ENCODE data around the gene AOX1. TPM values are rescaled to one million over a fixed set of nuclear protein-coding genes. Genes with fewer than 3 reads are reported as not detected.

AOX1 gene
- total and polyA plus RNA-seq, 4 experiments from 2014 or later: not detected

DNA sequence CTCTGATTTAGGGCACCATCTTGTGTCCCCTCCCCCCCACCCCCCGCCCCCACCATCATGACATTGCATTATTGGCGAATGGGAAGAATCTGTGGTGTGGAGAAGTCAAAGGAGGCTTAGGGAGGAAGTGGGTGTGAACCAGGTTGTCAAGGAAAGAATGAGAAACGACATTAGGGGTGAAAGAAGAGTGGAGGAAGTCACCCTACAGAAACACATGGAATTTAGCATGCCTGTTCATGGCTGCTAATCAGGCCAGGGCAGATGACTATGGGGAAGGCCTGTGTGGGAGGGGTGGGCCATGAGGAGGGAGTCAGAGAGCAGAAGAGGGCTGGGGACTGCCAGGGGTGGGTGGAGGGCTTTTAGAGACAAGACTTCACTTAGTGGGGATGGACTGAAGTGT lies 81.6 kb downstream of the AOX1 start:
- Histone ChIP-seq H3K27me3 (ENCODE audit: insufficient read depth, low read length) (no peaks in the 10 kb centered on the region), H3K4me3 (ENCODE audit: low read length in 2 of 2) (no peak overlapping the region), H3K27ac (ENCODE audit: low read depth, low read length) (no peak overlapping the region), H3K9me3 (ENCODE audit: control insufficient read depth in 1 of 2, low read length in 2 of 2) (no peaks in the 10 kb centered on the region), H3K4me1 (ENCODE audit: insufficient read depth, low read length) (no peaks in the 10 kb centered on the region), H3K36me3 (ENCODE audit: insufficient read depth, low read length) (no peaks in the 10 kb centered on the region)
- Mint-ChIP-seq H3K27ac (no peak overlapping the region), H3K9me3 (no peaks in the 10 kb centered on the region), H3K4me3 (no peak overlapping the region), H3K27me3 (peaks cover 5 to 9% of the 10 kb centered on the region in 2 donors), H3K4me1 (no peaks in the 10 kb centered on the region), H3K36me3 (no peaks in the 10 kb centered on the region)
- ChIA-PET POLR2A (ENCODE audit: partially characterized antibody) (no interaction called here), CTCF (ENCODE audit: partially characterized antibody) (no interaction called here)
- intact Hi-C loops (cut with micrococcal nuclease): no loop called here
- no peak for DNase-seq

DNA sequence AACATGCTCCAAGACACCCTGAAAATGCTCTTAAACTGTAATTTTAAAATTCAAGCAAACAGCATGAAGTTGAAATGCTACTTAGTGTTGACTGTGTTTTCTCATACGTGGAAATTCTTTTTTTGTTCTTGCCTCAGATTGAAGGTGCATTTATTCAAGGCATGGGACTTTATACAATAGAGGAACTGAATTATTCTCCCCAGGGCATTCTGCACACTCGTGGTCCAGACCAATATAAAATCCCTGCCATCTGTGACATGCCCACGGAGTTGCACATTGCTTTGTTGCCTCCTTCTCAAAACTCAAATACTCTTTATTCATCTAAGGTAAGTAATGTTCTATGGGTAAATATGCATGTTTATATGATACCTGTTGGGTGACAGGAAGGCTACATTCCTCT lies 82.7 kb downstream of the AOX1 start:
- Histone ChIP-seq H3K9me3 (ENCODE audit: control insufficient read depth in 1 of 2, low read length in 2 of 2) (no peaks in the 10 kb centered on the region), H3K4me3 (ENCODE audit: low read length in 2 of 2) (no peak overlapping the region), H3K36me3 (ENCODE audit: insufficient read depth, low read length) (no peaks in the 10 kb centered on the region), H3K27ac (ENCODE audit: low read depth, low read length) (no peak overlapping the region), H3K27me3 (ENCODE audit: insufficient read depth, low read length) (no peaks in the 10 kb centered on the region), H3K4me1 (ENCODE audit: insufficient read depth, low read length) (no peaks in the 10 kb centered on the region)
- H3K27me3 Mint-ChIP-seq: peaks cover 6 to 8% of the 10 kb centered on the region in 2 donors
- ChIA-PET POLR2A (ENCODE audit: partially characterized antibody) (no interaction called here), CTCF (ENCODE audit: partially characterized antibody) (no interaction called here)
- no peak overlapping the region for H3K27ac Mint-ChIP-seq
- no peaks in the 10 kb centered on the region for H3K36me3 Mint-ChIP-seq
- intact Hi-C loops (cut with micrococcal nuclease): no loop called here
- H3K4me3 Mint-ChIP-seq: no peak overlapping the region
- H3K9me3 Mint-ChIP-seq: no peaks in the 10 kb centered on the region
- DNase-seq: no peak
- peaks cover 2 to 5% (median 4%) of the 10 kb centered on the region in 4 donors for H3K4me1 Mint-ChIP-seq

DNA sequence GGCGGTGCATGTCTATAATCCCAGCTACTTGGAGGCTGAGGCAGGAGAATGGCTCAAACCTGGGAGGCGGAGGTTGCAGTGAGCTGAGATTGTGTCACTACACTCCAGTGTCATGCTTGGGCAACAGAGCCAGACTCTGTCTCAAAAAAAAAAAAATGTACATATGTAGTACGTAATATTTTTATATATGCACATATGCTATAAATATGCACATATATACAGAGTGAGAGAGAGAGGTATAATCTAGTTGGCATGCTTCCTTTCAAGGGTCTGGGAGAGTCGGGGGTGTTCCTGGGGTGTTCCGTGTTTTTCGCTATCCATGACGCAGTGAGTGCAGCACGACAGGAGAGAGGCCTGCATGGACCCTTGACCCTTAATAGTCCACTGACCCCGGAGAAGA lies 83.5 kb downstream of the AOX1 start:
- POLR2A ChIA-PET (ENCODE audit: partially characterized antibody): no interaction called here
- CTCF ChIA-PET (ENCODE audit: partially characterized antibody): no interaction called here
- intact Hi-C loops (cut with micrococcal nuclease): no loop called here
- Histone ChIP-seq H3K9me3 (ENCODE audit: control insufficient read depth in 1 of 2, low read length in 2 of 2) (no peaks in the 10 kb centered on the region), H3K27ac (ENCODE audit: low read depth, low read length) (no peak overlapping the region), H3K36me3 (ENCODE audit: insufficient read depth, low read length) (no peaks in the 10 kb centered on the region), H3K4me3 (ENCODE audit: low read length in 2 of 2) (no peak overlapping the region), H3K4me1 (ENCODE audit: insufficient read depth, low read length) (no peaks in the 10 kb centered on the region), H3K27me3 (ENCODE audit: insufficient read depth, low read length) (no peaks in the 10 kb centered on the region)
- H3K27me3 Mint-ChIP-seq: peaks cover 8% of the 10 kb centered on the region in 2 donors
- no peaks in the 10 kb centered on the region for H3K9me3 Mint-ChIP-seq
- H3K36me3 Mint-ChIP-seq: no peaks in the 10 kb centered on the region
- H3K4me3 Mint-ChIP-seq: no peak overlapping the region
- no peak for DNase-seq
- H3K4me1 Mint-ChIP-seq: peaks cover 3 to 8% (median 4%) of the 10 kb centered on the region in 4 donors
- no peak overlapping the region for H3K27ac Mint-ChIP-seq

DNA sequence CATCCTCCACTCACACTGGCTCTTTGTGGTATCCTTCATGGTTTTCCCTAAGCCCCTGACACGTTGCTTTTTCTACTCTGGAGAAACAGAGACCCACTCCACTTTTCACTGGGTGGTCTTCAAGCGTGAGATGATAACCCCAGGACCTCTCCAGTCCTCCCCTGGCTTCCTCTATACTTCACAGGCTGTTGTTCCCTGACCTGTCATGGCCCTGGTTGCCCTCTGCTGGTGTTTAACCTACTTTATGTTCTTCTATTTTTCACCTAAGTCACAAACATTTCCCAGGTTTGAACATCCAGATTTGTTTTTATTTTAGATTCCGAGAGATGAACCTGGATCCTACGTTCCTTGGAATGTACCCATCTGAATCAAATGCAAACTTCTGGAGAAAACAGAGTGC lies 84.5 kb downstream of the AOX1 start:
- Histone ChIP-seq H3K4me1 (ENCODE audit: insufficient read depth, low read length) (no peaks in the 10 kb centered on the region), H3K9me3 (ENCODE audit: control insufficient read depth in 1 of 2, low read length in 2 of 2) (no peaks in the 10 kb centered on the region), H3K27me3 (ENCODE audit: insufficient read depth, low read length) (no peaks in the 10 kb centered on the region), H3K27ac (ENCODE audit: low read depth, low read length) (no peak overlapping the region), H3K4me3 (ENCODE audit: low read length in 2 of 2) (no peak overlapping the region), H3K36me3 (ENCODE audit: insufficient read depth, low read length) (no peaks in the 10 kb centered on the region)
- Mint-ChIP-seq H3K9me3 (no peaks in the 10 kb centered on the region), H3K36me3 (no peaks in the 10 kb centered on the region), H3K4me1 (peaks cover 3 to 8% (median 4%) of the 10 kb centered on the region in 4 donors), H3K27ac (peak overlapping the region in 1 of 7 donors; percentile 17), H3K4me3 (no peak overlapping the region), H3K27me3 (peaks cover 8% of the 10 kb centered on the region in 2 donors)
- intact Hi-C loops (cut with micrococcal nuclease): no loop called here
- DNase-seq: no peak
- ChIA-PET POLR2A (ENCODE audit: partially characterized antibody) (no interaction called here), CTCF (ENCODE audit: partially characterized antibody) (no interaction called here)

DNA sequence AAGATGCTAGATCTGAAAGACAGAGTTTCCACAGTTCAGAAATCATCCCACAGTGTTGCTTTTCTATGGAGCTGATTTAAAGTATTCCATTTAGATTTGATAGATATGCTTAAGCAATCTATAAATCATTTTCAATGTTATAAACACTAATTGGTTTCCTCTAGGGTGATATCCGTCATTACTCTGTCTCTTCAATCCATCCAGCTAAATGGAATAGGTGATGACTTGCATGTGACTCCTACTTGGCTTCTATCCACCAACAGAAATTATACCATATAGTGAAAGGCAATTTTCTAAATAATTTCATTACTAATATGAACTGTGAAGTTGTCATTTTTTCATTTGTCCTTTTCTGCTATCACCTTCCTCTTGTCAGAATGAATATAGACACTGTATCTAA lies 84.9 kb downstream of the AOX1 start:
- POLR2A ChIA-PET (ENCODE audit: partially characterized antibody): no interaction called here

DNA sequence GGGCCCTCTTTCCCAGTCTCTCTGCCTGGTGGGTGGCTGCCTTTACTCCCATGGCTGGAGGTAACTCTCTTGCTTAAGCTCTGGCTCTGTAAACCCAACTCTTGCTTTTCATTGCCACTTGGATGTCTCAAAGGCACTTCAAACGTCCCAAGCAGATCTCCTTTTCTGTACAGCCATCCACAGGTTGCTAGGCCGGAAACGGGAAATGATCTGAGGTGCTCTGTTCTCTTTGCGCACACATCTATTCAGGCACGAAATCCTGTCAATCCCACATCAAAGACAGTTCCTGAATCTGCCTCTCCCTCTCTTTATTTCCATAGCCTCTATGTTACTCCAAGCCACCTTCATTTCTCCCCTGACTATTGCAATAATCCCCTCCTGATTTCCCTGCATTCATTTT lies 87.4 kb downstream of the AOX1 start:
- ChIA-PET CTCF (ENCODE audit: partially characterized antibody) (no interaction called here), POLR2A (ENCODE audit: partially characterized antibody) (no interaction called here)
- intact Hi-C loops (cut with micrococcal nuclease): no loop called here
- H3K4me3 ChIP-seq (ENCODE audit: low read length in 2 of 2): no peak overlapping the region
- Mint-ChIP-seq H3K27ac (no peak overlapping the region), H3K9me3 (no peaks in the 10 kb centered on the region), H3K4me1 (peaks cover 3 to 8% (median 4%) of the 10 kb centered on the region in 4 donors), H3K4me3 (no peak overlapping the region), H3K27me3 (peaks cover 8 to 9% of the 10 kb centered on the region in 2 donors), H3K36me3 (no peaks in the 10 kb centered on the region)
- H3K9me3 ChIP-seq (ENCODE audit: control insufficient read depth in 1 of 2, low read length in 2 of 2): no peaks in the 10 kb centered on the region
- no peak for DNase-seq
- no peak overlapping the region for H3K27ac ChIP-seq (ENCODE audit: low read depth, low read length)
- no peaks in the 10 kb centered on the region for H3K36me3 ChIP-seq (ENCODE audit: insufficient read depth, low read length)
- no peaks in the 10 kb centered on the region for H3K4me1 ChIP-seq (ENCODE audit: insufficient read depth, low read length)
- H3K27me3 ChIP-seq (ENCODE audit: insufficient read depth, low read length): no peaks in the 10 kb centered on the region

More for the DNA sequence above, 84.9 kb downstream of the AOX1 start:
- no peaks in the 10 kb centered on the region for H3K27me3 ChIP-seq (ENCODE audit: insufficient read depth, low read length)
- no peaks in the 10 kb centered on the region for H3K36me3 Mint-ChIP-seq
- peaks cover 8% of the 10 kb centered on the region in 2 donors for H3K27me3 Mint-ChIP-seq
- no peaks in the 10 kb centered on the region for H3K4me1 ChIP-seq (ENCODE audit: insufficient read depth, low read length)
- H3K9me3 ChIP-seq (ENCODE audit: control insufficient read depth in 1 of 2, low read length in 2 of 2): no peaks in the 10 kb centered on the region
- H3K27ac Mint-ChIP-seq: no peak overlapping the region
- peaks cover 3 to 8% (median 4%) of the 10 kb centered on the region in 4 donors for H3K4me1 Mint-ChIP-seq
- H3K27ac ChIP-seq (ENCODE audit: low read depth, low read length): no peak overlapping the region
- CTCF ChIA-PET (ENCODE audit: partially characterized antibody): no interaction called here
- no peak for DNase-seq
- intact Hi-C loops (cut with micrococcal nuclease): no loop called here
- no peaks in the 10 kb centered on the region for H3K36me3 ChIP-seq (ENCODE audit: insufficient read depth, low read length)
- no peaks in the 10 kb centered on the region for H3K9me3 Mint-ChIP-seq
- no peak overlapping the region for H3K4me3 Mint-ChIP-seq
- H3K4me3 ChIP-seq (ENCODE audit: low read length in 2 of 2): no peak overlapping the region

DNA sequence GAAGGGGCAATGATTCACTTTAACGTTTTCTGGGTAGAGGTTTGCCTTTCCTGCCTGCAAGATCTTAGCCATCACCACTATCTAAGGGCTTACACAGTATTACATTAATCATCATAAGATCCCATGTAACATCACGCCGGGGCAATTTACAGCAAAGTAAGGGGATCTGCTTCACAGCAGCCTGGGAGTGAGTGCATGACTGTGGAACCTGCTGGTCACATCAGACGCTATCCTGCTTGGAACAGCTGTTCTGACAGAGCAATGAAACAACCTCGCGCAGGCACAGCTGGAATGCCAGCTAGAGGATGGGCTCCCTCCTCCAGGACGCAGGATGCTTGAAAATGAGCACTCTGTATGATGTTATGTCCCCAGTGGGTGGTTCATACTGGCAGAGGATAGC lies 89.0 kb downstream of the AOX1 start:
- Histone ChIP-seq H3K27me3 (ENCODE audit: insufficient read depth, low read length) (no peaks in the 10 kb centered on the region), H3K4me3 (ENCODE audit: low read length in 2 of 2) (no peak overlapping the region), H3K27ac (ENCODE audit: low read depth, low read length) (no peak overlapping the region), H3K4me1 (ENCODE audit: insufficient read depth, low read length) (no peaks in the 10 kb centered on the region), H3K36me3 (ENCODE audit: insufficient read depth, low read length) (no peaks in the 10 kb centered on the region), H3K9me3 (ENCODE audit: control insufficient read depth in 1 of 2, low read length in 2 of 2) (no peaks in the 10 kb centered on the region)
- H3K27ac Mint-ChIP-seq: no peak overlapping the region
- peaks cover 3 to 8% (median 4%) of the 10 kb centered on the region in 4 donors for H3K4me1 Mint-ChIP-seq
- no peaks in the 10 kb centered on the region for H3K36me3 Mint-ChIP-seq
- ChIA-PET POLR2A (ENCODE audit: partially characterized antibody) (no interaction called here), CTCF (ENCODE audit: partially characterized antibody) (no interaction called here)
- H3K9me3 Mint-ChIP-seq: no peaks in the 10 kb centered on the region
- intact Hi-C loops (cut with micrococcal nuclease): no loop called here
- H3K27me3 Mint-ChIP-seq: peaks cover 6 to 7% of the 10 kb centered on the region in 2 donors
- H3K4me3 Mint-ChIP-seq: no peak overlapping the region
- no peak for DNase-seq

DNA sequence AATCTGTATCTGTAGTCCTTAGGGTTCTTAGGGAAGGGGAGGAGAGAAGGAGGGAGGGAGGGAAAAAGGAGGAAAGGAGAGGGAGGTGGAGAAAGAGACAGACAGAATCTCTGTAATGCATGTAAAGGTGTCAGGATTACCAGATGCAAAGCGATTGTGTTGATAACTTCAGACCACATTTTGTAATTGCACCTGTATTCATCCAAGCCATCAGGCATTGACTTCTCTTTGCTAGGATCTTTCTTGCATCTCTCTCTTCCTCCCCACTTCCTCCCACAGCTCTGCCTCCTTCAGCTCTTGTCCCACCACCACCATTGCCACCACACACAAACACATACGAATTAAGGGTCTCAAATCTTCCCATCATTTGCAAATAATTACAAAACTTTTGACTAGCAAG lies 91.4 kb downstream of the AOX1 start:
- Mint-ChIP-seq H3K4me1 (peaks cover 3 to 8% (median 4%) of the 10 kb centered on the region in 4 donors), H3K4me3 (no peak overlapping the region), H3K9me3 (no peaks in the 10 kb centered on the region), H3K27me3 (peaks cover 4 to 8% of the 10 kb centered on the region in 2 donors), H3K27ac (no peak overlapping the region), H3K36me3 (no peaks in the 10 kb centered on the region)
- no peaks in the 10 kb centered on the region for H3K27me3 ChIP-seq (ENCODE audit: insufficient read depth, low read length)
- no peak for DNase-seq
- H3K4me1 ChIP-seq (ENCODE audit: insufficient read depth, low read length): no peaks in the 10 kb centered on the region
- H3K27ac ChIP-seq (ENCODE audit: low read depth, low read length): no peak overlapping the region
- CTCF ChIA-PET (ENCODE audit: partially characterized antibody): no interaction called here
- POLR2A ChIA-PET (ENCODE audit: partially characterized antibody): no interaction called here
- no peak overlapping the region for H3K4me3 ChIP-seq (ENCODE audit: low read length in 2 of 2)
- H3K36me3 ChIP-seq (ENCODE audit: insufficient read depth, low read length): no peaks in the 10 kb centered on the region
- intact Hi-C loops (cut with micrococcal nuclease): no loop called here
- H3K9me3 ChIP-seq (ENCODE audit: control insufficient read depth in 1 of 2, low read length in 2 of 2): no peaks in the 10 kb centered on the region
